Measurements from ENCODE around the gene MLN.

MLN gene

GRCh38 chr6:33824461-33825154 is 20.8 kb upstream of the MLN start:
- Histone ChIP-seq H3K4me1 (peaks cover 23% of the 10 kb centered on the region), H3K27me3 (no peaks in the 10 kb centered on the region), H3K4me3 (ENCODE audit: low read depth, low read length) (no peak overlapping the region), H3K9me3 (no peaks in the 10 kb centered on the region), H3K36me3 (no peaks in the 10 kb centered on the region)
- no peak for TF ChIP-seq CTCF (IDR thresholded peaks at IDR 0.05; ENCODE audit: low read depth, low read length)
- no peak for DNase-seq

- DNase-seq = no peak
- Histone ChIP-seq H3K4me3 (ENCODE audit: low read depth, low read length) (no peak overlapping the region), H3K27me3 (no peaks in the 10 kb centered on the region), H3K9me3 (no peaks in the 10 kb centered on the region), H3K36me3 (no peaks in the 10 kb centered on the region), H3K4me1 (peaks cover 19% of the 10 kb centered on the region)
- no peak for TF ChIP-seq CTCF (IDR thresholded peaks at IDR 0.05; ENCODE audit: low read depth, low read length)
Measured at GRCh38 chr6:33823806-33824205, 20.0 kb upstream of the MLN start.

- no peak overlapping the region for H3K4me3 ChIP-seq (ENCODE audit: low read depth, low read length)
- peak; percentile 82 for DNase-seq
- H3K27me3 ChIP-seq = no peaks in the 10 kb centered on the region
- no peaks in the 10 kb centered on the region for H3K36me3 ChIP-seq
- TF ChIP-seq CTCF (IDR thresholded peaks at IDR 0.05; ENCODE audit: low read depth, low read length) = peak; percentile 67
- peaks cover 9% of the 10 kb centered on the region for H3K4me1 ChIP-seq
- no peaks in the 10 kb centered on the region for H3K9me3 ChIP-seq
Measured at GRCh38 chr6:33822575-33823395, 19.0 kb upstream of the MLN start.

- Histone ChIP-seq H3K27me3 (no peaks in the 10 kb centered on the region), H3K4me1 (0 out of 2 replicates have a peak, but pooled peaks cover 5% of the 10 kb centered on the region), H3K4me3 (ENCODE audit: low read depth, low read length) (no peak overlapping the region), H3K36me3 (no peaks in the 10 kb centered on the region), H3K9me3 (no peaks in the 10 kb centered on the region)
- DNase-seq = no peak
- TF ChIP-seq CTCF (IDR thresholded peaks at IDR 0.05; ENCODE audit: low read depth, low read length) = no peak
Measured at GRCh38 chr6:33820784-33821520, 17.1 kb upstream of the MLN start.

- no peak for TF ChIP-seq CTCF (IDR thresholded peaks at IDR 0.05; ENCODE audit: low read depth, low read length)
- no peaks in the 10 kb centered on the region for H3K27me3 ChIP-seq
Measured at GRCh38 chr6:33820243-33820642, 16.4 kb upstream of the MLN start.

More at GRCh38 chr6:33820243-33820642, 16.4 kb upstream of the MLN start:
- no peak for DNase-seq
- Histone ChIP-seq H3K36me3 (no peaks in the 10 kb centered on the region), H3K4me1 (peaks cover 9% of the 10 kb centered on the region; the same call in 1 of the 2 replicates), H3K9me3 (no peaks in the 10 kb centered on the region), H3K4me3 (ENCODE audit: low read depth, low read length) (no peak overlapping the region)
